Muscle layer of colon (tissue), 2 donors: Measurements from ENCODE around the gene DOK5.

Source experiments
- H3K27ac ChIP-seq: one replicate; pipeline ENCODE4 v1.7.0; 2013; ENCODE audit warnings: low read depth, mild to moderate bottlenecking, low read length, moderate library complexity
- H3K27me3 ChIP-seq, 2 donors: one replicate each; pipeline ENCODE4 v1.7.0; 2013; ENCODE audit warnings: low read length in 2 of 2, mild to moderate bottlenecking in 2 of 2; ENCODE audit not compliant: insufficient read depth in 2 of 2, control insufficient read depth in 1 of 2
- H3K36me3 ChIP-seq: one replicate; pipeline ENCODE4 v1.7.0; 2013; ENCODE audit warnings: mild to moderate bottlenecking, low read length; ENCODE audit not compliant: insufficient read depth
- H3K4me1 ChIP-seq: one replicate; pipeline ENCODE4 v1.7.0; 2013; ENCODE audit warnings: mild to moderate bottlenecking, low read length; ENCODE audit not compliant: insufficient read depth
- H3K4me3 ChIP-seq, 2 donors: one replicate each; pipeline ENCODE4 v1.7.0; 2013; ENCODE audit warnings: low read length in 2 of 2, low read depth in 1 of 2, mild to moderate bottlenecking in 1 of 2, moderate library complexity in 1 of 2
- H3K9ac ChIP-seq: one replicate; pipeline ENCODE4 v1.7.0; 2013; ENCODE audit warnings: low read length
- H3K9me3 ChIP-seq: one replicate; pipeline ENCODE4 v1.7.0; 2013; ENCODE audit warnings: mild to moderate bottlenecking, low read length
- donor health status: abdominal sarcoma.
- donor health status: Adenocarcinoma of cecum.

DOK5 gene

DNA sequence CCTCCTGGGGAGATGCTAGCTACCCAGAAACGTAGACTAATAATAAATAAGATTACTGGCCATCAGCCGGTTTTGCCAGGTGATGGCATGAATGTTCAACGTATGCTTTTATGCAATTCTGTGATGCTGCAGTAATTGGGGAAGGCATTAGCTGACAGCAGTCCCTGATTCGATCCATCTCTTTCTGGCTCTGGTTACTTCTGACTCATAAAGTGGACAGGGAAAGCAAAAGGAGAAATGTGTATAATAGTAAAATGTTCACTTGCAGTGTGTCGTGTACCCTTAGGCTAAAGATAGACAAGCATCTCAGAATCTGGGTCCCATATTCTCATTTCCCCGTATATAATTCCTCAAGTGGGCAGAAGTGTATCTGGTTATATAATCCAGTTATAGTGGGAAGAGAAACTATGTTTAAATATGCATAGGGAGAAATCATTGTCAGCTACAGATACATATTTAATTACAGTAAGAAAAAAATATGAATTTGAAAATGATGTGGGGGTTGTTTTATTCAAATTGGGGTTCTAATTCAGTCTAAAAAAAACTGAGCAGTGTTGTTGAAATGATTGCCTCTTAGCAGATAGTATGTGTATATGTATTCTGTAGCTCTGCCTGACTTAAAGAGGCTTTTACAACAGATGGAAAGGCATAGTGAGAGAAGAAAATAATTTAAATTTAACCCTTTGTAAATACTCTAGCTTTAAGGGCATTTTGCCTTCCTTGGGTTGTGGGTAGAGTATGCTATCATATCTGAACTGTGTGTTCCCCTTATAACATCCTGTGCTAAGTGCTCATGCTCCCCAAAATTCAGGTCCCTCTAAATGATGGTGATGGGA is 40.6 kb downstream of the DOK5 start:
- Histone ChIP-seq H3K4me1 (no peaks in the 10 kb centered on the region), H3K36me3 (no peaks in the 10 kb centered on the region), H3K4me3 (no peak overlapping the region), H3K27ac (no peak overlapping the region), H3K9ac (no peak overlapping the region), H3K9me3 (no peaks in the 10 kb centered on the region), H3K27me3 (no peaks in the 10 kb centered on the region)

DNA sequence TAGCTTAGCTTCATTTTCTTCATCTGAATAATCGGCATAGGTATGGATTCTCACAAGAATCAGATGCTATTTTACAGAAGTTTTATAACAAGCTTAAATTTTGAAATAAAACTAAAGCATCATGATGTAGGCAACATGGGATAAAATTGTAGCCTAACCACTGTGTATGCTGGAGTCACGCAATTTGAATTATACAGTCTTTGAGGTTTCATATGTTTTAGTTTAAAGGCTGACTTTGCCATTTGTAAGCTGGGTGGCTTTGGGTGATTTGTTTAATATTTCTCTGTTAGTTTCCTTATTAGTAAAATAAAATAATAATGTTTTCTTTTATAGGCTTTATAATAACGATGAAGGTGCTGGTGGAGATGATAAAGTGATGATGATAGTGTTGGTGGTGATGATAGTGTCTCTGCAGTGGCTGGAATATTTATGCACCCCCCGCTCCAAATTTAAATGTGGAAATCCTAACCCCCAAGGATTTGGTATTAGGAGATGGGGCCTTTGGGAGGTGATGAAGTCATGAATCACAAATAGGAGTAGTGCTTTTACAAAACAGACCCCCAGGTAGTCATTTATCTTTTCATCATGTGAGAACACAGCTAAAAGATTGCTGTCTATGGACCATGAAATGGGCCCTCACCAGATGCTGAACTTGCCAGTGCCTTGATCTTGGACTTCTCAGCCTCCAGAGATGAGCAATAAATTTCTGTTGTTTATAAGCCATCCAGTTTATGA is 42.0 kb downstream of the DOK5 start:
- Histone ChIP-seq H3K9ac (no peak overlapping the region), H3K27me3 (no peaks in the 10 kb centered on the region), H3K9me3 (no peaks in the 10 kb centered on the region), H3K36me3 (no peaks in the 10 kb centered on the region), H3K4me1 (no peaks in the 10 kb centered on the region), H3K27ac (no peak overlapping the region), H3K4me3 (no peak overlapping the region)

DNA sequence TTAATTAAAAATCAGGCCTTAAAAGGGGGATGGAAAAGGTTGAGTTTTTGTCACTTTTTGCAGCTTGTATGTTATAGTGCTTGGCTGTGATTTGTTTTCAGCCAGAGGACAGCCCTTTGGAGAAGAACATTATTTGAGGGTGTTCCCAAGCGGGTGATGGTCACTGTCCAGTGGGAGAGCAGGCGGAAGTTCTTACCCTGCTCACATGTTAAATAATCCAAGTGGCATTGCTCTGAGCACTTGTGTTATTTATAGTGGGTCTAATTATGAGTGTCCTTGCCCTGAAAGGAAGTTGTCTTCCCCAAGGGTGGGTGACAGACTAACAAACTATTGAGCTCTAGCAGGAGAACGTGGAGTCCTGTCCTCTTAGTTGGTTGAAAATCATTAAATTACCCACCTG is 49.5 kb downstream of the DOK5 start:
- no peaks in the 10 kb centered on the region for H3K36me3 ChIP-seq
- no peaks in the 10 kb centered on the region for H3K4me1 ChIP-seq
- no peaks in the 10 kb centered on the region for H3K9me3 ChIP-seq
- H3K27me3 ChIP-seq: no peaks in the 10 kb centered on the region
- H3K4me3 ChIP-seq: no peak overlapping the region
- no peak overlapping the region for H3K27ac ChIP-seq
- no peak overlapping the region for H3K9ac ChIP-seq

DNA sequence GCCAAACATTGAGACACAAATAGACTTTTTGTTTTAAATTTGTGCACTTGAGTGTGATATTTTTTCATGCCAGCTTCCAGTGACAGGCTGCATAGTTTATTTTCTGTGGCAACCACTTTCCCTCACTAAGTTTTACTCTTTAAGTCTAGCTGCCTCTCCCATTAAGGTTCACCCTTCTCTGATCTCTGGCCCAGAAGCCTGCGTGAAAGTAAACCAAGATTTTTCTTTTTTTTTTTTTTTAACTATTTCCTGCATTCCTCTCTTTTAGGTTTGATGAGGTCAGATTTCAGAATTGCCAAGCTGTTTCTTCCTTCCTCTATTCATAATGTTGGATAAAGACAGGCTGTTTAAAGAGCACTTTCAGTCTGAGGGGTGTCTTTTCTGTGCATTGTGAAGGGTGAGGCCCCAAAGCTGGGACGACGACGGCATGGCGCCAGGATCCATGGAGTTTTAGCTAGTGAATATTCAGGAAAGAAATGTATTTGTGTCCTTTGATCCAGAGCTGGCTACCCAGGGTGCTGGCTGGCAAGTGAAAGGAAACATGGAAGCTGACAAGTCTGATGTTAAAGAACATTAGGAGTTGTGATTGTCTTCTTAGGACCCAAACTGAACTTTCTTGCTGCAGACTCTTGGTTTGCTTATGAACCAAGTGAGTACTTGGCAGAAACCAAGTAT is 50.7 kb downstream of the DOK5 start:
- no peak overlapping the region for H3K27ac ChIP-seq
- H3K9ac ChIP-seq: no peak overlapping the region
- no peak overlapping the region for H3K4me3 ChIP-seq
- H3K27me3 ChIP-seq: no peaks in the 10 kb centered on the region
- no peaks in the 10 kb centered on the region for H3K4me1 ChIP-seq
- H3K36me3 ChIP-seq: no peaks in the 10 kb centered on the region
- no peaks in the 10 kb centered on the region for H3K9me3 ChIP-seq

DNA sequence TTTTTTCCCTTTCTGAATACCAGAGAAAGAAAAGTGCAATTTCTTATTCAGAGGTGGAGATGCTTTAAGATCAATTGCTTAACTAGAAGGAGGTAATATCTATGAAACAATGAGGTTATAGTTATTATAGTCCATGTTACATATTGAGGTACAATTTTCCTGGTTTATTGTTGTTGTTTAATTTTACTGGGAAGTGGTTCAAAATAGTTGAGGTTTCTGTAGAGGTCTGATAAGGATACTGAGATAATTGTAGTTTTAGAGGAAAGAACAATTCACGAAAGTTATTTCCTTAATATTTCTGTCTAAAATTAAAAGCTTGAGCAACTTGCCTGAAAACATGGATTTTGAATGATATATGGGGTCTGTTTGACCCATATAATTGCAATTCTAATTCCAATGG is 51.4 kb downstream of the DOK5 start:
- H3K27me3 ChIP-seq: no peaks in the 10 kb centered on the region
- H3K27ac ChIP-seq: no peak overlapping the region
- no peaks in the 10 kb centered on the region for H3K36me3 ChIP-seq
- H3K9me3 ChIP-seq: no peaks in the 10 kb centered on the region
- no peak overlapping the region for H3K9ac ChIP-seq
- no peak overlapping the region for H3K4me3 ChIP-seq
- no peaks in the 10 kb centered on the region for H3K4me1 ChIP-seq

DNA sequence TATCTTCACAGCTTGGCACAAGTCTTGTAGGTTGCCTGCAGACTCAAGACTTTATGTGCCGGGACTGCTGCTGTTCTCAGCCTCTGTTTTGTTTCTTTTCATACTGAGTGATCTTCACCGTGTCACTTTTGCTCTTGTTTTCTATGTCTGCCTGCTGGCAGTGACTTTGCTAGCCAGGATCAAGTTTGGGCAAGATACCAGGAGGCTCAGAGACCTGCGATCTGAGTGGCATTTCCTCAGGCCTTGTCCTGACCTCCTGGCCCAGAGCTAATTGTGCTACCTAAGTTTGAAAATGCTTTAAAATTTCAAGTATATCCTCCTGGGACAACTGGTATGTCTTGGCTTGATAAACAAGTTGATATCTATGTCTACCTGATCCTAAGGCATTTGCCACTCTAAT is 57.2 kb downstream of the DOK5 start:
- Histone ChIP-seq H3K27me3 (no peaks in the 10 kb centered on the region), H3K9me3 (no peaks in the 10 kb centered on the region), H3K4me1 (no peaks in the 10 kb centered on the region), H3K27ac (no peak overlapping the region), H3K36me3 (no peaks in the 10 kb centered on the region), H3K9ac (no peak overlapping the region), H3K4me3 (no peak overlapping the region)

DNA sequence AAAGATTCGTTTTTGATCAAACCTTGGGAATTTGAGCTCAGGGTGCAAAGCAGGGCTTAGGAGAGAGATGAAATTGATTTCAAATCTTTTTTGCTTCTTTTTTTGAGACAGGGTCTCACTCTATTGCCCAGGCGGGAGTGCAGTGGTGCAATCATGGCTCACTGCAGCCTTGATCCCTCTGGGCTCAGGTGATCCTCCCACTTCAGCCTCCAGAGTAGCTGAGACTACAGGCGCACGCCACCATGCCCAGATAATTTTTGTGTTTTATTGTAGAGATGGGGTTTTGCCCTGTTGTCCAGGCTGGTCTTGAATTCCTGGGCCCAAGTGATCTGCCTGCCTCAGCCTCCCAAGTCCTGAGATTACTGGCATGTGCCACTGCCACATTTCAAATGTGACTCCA is 58.7 kb downstream of the DOK5 start:
- H3K27ac ChIP-seq: no peak overlapping the region
- no peaks in the 10 kb centered on the region for H3K27me3 ChIP-seq
- no peak overlapping the region for H3K9ac ChIP-seq
- no peaks in the 10 kb centered on the region for H3K9me3 ChIP-seq
- no peaks in the 10 kb centered on the region for H3K36me3 ChIP-seq
- no peak overlapping the region for H3K4me3 ChIP-seq
- H3K4me1 ChIP-seq: no peaks in the 10 kb centered on the region

DNA sequence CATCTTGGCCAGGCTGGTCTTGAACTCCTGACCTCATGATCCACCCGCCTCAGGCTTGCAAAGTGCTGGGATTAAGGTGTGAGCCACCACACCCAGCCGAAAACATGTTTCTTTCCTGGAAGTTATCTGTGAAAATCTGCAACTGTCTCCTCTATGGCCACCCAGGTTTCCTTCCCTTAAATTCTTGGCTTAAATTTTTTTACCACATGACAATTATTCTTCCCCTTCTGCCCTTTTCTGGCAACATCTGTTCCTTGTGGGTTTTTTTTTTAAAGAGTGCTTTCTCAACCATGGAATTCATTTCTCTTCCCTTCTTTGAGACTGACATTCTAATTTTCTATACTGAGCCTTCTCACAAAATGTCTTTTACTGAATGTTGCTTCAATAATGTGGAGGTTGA is 59.6 kb downstream of the DOK5 start:
- Histone ChIP-seq H3K4me1 (no peaks in the 10 kb centered on the region), H3K4me3 (no peak overlapping the region), H3K27ac (no peak overlapping the region), H3K9me3 (no peaks in the 10 kb centered on the region), H3K36me3 (no peaks in the 10 kb centered on the region), H3K27me3 (no peaks in the 10 kb centered on the region), H3K9ac (no peak overlapping the region)

DNA sequence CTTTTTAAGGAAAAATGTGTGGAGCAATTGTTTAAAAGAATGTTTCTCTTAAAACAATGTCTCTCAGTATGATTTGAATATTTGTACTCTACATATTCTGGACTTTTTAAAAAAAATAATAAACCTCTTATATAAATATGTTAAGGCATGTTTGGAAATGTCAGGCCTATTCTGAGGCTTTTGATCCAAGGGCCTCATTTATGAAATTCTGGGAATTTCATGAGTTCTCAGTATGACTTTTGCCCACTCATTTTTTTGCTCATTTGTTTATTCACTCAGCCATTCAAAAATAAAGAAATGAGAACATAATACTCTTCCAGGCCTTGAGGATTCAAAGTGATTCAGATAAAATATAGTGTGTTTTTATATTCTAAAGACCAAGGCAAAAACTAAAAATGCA is 60.4 kb downstream of the DOK5 start:
- Histone ChIP-seq H3K4me1 (no peaks in the 10 kb centered on the region), H3K9me3 (no peaks in the 10 kb centered on the region), H3K4me3 (no peak overlapping the region), H3K27ac (no peak overlapping the region), H3K27me3 (no peaks in the 10 kb centered on the region), H3K9ac (no peak overlapping the region), H3K36me3 (no peaks in the 10 kb centered on the region)

DNA sequence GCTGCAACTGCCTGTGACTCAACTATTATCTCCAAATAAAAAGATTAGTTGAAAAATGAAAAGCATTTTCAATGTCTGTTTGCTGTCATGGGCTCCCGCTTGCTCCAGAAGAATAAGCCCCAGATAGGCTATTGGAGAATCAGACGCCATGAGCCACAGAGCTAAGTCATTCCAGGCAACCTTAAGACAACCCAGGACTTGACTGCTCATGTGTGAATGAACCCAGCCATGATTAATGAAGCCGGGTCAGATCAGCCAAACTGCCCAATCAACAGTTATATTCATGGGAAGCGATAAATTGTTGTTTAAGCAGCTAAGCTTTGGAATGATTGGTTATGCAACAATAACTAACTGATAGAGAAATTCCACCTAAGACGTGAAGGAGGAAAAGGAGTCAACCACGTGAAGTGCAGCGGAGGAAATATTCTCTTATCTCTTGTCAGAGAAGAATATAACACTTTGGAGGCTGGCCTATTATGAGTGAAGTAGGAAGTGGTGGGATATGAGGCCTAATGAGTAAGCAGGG is 64.2 kb downstream of the DOK5 start:
- Histone ChIP-seq H3K4me3 (no peak overlapping the region), H3K4me1 (no peaks in the 10 kb centered on the region), H3K9ac (no peak overlapping the region), H3K36me3 (no peaks in the 10 kb centered on the region), H3K27ac (no peak overlapping the region), H3K27me3 (no peaks in the 10 kb centered on the region), H3K9me3 (no peaks in the 10 kb centered on the region)

DNA sequence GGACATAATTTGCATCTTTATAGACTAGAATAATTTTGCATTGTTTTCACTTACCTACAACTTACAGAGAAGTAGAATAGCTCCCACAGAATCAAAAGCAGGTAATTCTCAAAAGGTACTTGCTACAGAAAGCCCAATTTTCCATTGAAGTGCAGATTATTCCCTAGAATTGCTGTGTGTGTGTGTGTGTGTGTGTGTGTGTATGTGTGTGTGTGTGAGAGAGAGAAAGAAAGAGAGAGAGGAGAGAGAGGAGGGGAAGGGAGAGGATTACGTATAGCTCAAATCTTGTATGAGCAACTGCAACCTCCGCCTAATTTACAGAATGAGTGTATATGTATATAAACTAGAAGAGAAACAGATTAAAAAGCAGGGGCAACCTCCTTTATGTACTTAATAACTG is 68.0 kb downstream of the DOK5 start:
- H3K9ac ChIP-seq: no peak overlapping the region
- no peaks in the 10 kb centered on the region for H3K9me3 ChIP-seq

More for the DNA sequence above, 68.0 kb downstream of the DOK5 start:
- no peak overlapping the region for H3K27ac ChIP-seq
- no peaks in the 10 kb centered on the region for H3K36me3 ChIP-seq
- H3K4me1 ChIP-seq: no peaks in the 10 kb centered on the region
- H3K4me3 ChIP-seq: no peak overlapping the region
- H3K27me3 ChIP-seq: no peaks in the 10 kb centered on the region
